GM21381 (cell line): ENCODE results near the gene CXCR3.

Experiments used
- ATAC-seq: cut with Tn5 transposase; IDR thresholded peaks from one replicate; pipeline ENCODE4 v1.9.1; 2021; ENCODE audit warnings: mild to moderate bottlenecking, moderate library complexity; ENCODE audit not compliant: unreplicated experiment

CXCR3 gene

DNA sequence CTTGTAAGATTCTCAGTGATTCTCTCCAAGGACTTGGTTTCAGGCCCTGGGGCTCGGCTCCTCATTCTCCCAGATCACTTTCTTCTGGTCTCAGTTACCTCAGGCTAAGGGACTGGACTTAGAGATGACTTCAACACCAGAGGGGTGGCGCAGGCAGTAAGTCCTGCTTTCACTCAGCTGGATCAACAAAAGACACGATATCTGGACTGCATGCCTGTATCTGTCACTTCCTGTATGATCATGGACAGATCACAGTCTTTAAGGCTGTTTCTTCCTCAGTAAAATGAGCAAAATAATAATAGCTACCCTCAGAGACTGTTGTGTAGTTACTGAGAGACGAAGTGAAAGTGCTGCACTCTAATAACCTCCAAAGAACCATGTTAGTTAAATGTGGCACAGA lies 19.5 kb upstream of the CXCR3 start:
- no peak for ATAC-seq

GRCh38 chrX:71637253-71637618 lies 18.9 kb upstream of the CXCR3 start:
- no peak for ATAC-seq

DNA sequence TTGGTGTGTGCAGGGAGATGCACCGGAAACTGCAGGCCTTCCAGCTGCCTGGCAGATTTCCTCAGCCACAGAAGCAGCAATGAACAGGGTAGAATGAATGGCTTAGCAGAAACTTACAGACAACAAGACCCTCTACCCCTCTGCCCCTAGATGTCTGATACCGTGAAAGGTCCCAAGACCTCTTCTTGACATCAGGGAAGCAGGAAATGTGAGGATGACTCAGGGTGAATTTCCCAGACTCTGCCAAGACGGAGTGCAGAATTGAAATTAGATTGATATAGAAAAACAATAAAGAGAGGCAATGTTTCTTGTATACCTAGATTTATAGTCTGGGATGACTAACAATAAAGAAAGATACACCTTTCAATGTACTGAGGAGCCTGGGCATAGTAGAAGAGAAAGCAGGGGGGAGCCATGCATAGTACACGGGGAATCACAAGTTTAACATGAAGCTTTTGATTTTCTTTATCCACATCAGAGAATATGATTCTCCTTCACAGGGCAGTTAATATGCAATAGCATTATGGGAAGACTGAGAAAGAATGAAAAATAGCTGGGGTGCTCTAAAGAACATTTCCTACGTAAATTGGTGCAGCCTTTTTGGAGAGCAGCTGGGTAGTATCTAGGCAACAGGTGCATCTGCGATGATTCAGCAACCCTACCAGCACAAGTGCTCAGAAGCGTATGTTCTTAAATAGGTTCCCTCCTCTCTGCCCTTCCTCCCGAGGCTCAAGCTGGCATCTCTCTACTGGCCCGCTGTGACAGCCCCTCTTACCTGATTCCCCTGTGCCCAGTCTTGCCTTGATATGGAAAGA lies 18.3 kb upstream of the CXCR3 start:
- ATAC-seq: no peak

- no peak for ATAC-seq
These were observed 16.1 kb upstream of the CXCR3 start for GRCh38 chrX:71634366-71634765.

GRCh38 chrX:71632923-71633657 lies 14.8 kb upstream of the CXCR3 start:
- ATAC-seq: peak; percentile 37

DNA sequence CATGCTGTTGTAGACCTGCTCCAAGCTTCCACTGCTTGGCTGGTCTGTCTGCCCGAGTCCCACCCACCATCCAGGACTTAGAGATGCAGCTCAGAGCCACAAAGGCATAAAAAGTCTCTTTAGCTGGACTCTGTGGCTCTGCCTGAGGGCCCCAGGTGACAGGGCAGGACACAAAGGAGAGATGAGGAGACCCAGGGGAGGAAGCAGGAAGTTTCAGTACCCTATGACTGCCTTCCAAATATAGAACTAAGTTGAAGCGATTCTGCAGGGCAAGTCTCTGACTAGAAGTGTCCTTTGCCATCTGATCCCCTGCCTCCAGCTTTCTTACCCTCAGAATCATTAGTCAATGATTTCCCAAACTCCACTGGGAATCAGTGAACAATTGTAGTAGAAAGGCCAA lies 11.2 kb upstream of the CXCR3 start:
- ATAC-seq: peak; percentile 66

DNA sequence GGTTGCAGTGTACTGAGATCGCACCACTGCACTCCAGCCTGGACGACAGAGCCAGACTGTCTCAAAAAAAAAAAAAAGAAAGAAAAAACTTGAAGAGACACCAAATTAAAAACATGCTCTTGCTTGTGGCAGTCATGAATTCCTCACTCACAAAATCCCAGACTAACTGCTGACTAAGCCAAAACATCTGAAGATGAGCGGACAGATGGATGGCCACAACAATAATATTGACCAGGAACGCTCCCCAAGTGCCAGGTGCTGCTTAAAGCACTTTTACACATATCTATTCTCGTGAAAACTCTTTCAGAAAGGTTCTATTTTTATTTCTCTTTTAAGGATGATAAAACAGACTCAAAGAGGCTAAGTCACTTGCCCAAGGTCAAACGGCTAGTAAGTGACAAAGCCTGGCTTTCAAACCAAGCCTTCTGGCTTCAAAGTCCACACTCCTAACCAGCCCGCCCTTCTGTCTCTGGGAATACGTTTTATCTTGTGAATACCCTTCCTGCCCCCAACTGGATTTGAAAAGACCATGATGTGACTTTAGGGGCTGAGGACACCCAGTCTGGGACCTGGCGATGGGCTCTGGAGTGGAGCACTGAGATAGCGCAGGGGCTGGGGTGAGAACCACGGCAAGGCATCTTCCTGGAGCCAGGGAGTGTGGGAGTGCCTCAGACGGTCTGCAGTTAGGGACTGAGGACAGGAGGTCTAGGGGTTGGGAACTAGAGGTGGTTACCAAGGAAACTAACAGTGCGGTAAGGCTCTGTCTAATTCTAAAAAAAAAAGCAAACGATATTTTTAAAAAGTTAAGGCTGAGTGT lies 9.5 kb upstream of the CXCR3 start:
- no peak for ATAC-seq

- ATAC-seq: no peak
These were observed 8.3 kb upstream of the CXCR3 start for GRCh38 chrX:71626576-71626975.

DNA sequence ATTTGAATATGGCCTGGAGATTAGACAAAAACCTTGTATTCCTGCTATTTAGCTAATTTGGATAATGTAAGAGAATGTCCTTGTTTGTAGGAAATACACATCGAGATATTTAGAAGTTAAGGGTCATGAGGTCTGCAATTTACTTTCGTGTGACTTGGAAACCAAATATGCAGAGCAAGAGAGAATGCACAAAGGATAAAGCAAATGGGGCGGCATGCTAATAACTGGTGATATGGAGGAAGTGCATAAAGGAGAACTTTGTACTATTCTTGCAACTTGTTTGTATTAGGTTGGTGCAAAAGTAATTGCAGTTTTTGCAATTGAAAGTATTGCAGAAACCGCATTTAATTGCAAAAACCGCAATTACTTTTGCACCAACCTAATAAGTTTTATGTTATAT lies 7.2 kb upstream of the CXCR3 start:
- no peak for ATAC-seq

GRCh38 chrX:71623714-71624113 lies 5.4 kb upstream of the CXCR3 start:
- ATAC-seq: no peak

DNA sequence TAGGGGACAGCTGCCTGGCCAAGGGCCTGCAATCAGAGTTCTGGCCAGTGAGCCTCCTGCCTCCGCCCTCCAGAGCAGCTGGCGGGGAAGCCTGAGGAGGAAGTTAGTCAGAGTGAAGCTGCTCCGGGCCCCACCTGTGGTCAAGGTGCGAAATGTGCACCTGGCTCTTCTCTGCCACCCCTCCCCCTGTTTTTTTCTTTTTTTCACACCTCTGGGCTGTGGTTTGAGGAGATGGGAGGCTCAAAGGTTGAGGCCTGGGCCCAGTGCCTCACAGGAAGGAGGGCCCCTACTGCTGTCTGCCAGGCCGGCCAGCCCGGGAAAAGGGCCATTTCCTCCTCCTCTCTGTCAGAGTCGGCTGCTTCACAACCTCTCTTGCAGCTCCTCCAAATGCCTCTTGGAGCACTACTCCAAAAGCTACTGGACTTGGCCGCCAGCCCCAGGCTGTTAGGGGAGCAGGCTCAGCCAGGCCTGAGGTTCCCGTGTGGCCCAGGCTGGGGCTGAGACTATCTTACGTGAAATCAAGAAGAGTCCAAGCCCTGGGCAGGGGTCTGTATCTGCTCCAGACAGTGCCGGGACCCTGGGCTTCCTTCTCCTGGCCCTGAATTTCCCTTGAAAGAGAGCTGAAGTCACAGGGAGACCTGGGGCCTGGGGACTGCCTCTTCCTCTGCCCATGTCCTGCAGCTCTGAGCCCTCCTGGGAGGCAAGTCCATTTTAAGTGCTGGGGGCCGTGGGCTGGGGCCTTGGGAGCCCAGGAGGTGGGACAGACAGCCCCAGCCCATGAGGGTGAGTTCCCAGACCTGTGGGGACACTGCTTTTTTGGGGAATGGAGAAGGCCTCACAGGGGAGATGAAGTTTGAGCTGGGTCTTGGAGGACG lies 4.5 kb upstream of the CXCR3 start:
- peak; percentile 65 for ATAC-seq

- no peak for ATAC-seq
These were observed 3.8 kb upstream of the CXCR3 start for GRCh38 chrX:71622032-71622575.

GRCh38 chrX:71621603-71622002 lies 3.3 kb upstream of the CXCR3 start:
- no peak for ATAC-seq

DNA sequence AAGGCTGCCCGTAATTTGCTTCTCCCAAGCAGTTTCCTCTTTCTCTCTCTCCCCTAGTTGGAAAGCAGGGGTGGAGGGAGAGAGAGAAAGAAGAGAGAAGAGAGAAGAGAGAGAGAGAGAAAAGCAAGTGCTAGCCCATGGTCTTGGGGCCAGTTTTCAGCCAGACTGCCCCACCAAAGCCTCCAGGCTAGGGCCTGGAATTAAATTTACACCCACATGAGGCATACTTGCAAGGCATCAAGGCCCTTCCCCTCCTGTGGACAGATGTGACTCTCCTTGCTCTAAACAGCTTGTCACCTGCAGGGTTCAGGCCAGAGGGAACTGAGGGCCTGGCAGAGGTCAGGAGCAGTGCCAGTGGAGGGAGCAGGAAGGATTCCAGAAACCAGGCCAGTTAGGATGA lies 1.7 kb upstream of the CXCR3 start:
- no peak for ATAC-seq

- ATAC-seq: no peak
These were observed 882 bp upstream of the CXCR3 start for GRCh38 chrX:71619193-71619592.

DNA sequence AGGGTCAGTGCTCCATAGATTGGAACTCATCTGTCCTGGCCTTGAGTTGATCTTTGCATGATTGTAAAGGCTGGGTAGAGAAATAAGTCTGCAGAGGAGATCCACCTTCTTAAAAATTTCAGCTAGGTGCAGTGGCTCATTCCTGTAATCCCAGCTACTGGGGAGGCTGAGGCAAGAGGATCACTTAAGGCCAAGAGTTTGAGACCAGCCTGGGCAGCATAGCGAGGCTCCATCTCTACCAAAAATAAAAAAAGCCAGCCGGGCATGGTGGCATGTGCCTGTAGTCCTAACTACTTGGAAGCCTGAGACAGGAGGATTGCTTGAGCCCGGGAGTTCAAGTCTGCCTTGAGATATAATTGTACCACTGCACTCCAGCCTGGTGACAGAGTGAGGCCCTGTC lies 476 bp upstream of the CXCR3 start:
- ATAC-seq: no peak

DNA sequence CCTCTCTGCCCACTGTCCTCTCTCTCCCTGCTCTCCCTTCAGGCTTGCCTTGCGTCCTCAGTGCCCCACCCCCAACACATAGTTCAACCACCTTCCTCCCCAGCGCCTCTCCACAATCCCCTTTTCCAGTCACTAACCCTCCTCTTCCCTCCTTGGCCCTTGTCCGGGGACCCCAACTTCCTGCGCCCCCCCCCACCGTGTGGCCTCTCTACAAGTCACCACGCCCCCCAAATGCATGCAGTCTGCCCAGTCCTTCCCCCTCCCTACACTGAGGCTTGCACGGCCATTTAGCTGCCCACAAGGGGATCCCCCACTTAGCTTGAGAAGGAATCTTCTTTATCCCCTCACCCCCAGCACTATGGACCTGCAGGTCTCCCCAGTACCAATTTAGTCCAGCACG lies 569 bp downstream of the CXCR3 start:
- ATAC-seq: no peak

DNA sequence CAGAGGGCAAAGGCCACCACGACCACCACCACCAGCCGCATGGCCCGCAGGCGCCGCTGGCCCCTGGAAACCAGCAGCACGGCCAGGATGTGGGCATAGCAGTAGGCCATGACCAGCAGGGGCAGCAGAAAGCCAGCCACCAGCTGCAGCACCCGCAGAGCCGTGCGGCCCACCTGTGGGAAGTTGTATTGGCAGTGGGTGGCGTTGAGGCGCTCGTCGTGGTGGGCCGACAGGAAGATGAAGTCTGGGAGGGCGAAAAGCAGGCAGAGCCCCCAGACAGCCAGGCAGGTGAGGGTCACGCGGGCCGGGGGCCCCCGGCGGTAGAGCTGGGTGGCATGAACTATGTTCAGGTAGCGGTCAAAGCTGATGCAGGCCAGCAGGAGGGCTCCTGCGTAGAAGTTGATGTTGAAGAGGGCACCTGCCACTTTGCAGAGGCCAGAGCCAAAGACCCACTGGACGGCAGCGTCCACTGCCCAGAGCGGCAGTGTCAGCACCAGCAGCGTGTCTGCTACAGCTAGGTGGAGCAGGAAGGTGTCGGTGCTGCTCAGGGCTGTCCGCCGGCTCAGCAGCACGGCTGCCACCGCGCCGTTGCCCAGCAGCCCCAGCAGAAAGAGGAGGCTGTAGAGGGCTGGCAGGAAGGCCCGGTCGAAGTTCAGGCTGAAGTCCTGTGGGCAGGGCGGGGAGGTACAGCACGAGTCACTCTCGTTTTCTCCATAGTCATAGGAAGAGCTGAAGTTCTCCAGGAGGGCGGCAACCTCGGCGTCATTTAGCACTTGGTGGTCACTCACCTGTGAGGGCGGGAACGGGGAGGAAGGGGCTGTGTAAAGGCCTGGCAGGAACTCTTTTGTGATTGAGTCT lies 1.4 kb downstream of the CXCR3 start:
- no peak for ATAC-seq

DNA sequence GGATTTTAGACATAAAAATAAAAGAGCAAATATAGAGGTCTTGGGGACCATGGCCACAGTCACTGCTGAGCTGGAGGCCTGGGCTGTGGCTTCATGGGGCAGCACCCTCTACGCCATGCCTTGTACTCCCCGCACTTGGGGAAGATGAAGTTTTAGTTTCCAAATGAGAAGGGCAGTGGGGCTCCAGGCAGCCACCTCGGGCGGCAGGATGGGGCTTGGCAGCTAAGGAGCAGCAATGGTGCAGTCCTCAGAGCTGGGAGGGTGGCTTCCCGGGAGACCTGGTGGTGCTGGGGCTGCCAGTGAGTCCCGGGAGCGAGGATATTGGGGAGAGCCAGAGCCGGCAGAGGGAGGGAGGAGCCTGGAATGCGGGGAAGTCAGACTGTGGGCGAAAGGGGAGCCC lies 2.4 kb downstream of the CXCR3 start:
- no peak for ATAC-seq
